ENCODE results near the gene DYNC2H1.

The DYNC2H1 gene

GRCh38 chr11:103344886-103345285 is 235.7 kb downstream of the DYNC2H1 start:
- no peak for TF ChIP-seq CTCF (conservative IDR thresholded peaks at IDR 0.05)
- TF ChIP-seq ZFX (IDR thresholded peaks at IDR 0.05): no peak
- H3K27ac ChIP-seq: no peak overlapping the region

DNA sequence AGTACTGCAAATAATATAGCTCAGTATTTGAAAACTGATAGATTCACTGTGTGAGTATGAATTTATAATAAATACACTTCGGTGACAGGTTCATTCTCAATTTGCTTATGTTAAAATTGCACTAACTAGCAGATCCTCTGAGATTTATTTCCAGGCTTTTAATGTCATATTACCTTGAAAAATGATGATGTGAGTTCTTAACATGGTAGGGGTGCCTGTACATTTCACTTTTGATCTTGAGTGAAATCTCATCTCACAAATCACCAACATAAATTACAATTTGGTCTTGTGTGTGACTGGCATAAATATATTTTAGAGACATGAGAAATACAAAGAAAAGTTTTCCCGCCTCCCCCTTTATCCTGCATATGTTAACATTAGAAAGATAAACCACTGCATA is 240.4 kb downstream of the DYNC2H1 start:
- TF ChIP-seq CTCF (conservative IDR thresholded peaks at IDR 0.05) (no peak), ZFX (IDR thresholded peaks at IDR 0.05) (no peak)
- H3K27ac ChIP-seq: no peak overlapping the region

DNA sequence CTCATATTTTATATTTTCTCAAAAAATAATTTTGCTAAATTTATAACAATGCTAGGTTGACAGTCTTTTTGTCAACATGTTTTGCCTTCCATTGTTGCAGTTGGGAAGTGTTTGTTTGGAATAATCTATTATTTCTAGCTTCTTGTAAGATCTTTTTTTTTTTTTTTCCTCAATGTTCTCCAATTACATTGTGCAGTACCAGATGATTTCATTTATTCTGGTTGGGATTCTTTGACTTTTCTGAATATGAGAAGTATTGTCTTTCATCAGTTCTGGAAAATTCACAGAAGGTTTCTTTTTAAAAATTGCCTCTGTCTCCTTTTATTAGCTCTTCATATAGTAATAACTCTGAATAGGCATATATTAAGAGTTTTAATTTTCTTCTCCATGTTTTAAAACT is 245.4 kb downstream of the DYNC2H1 start:
- TF ChIP-seq ZFX (IDR thresholded peaks at IDR 0.05): no peak
- no peak for TF ChIP-seq CTCF (conservative IDR thresholded peaks at IDR 0.05)

DNA sequence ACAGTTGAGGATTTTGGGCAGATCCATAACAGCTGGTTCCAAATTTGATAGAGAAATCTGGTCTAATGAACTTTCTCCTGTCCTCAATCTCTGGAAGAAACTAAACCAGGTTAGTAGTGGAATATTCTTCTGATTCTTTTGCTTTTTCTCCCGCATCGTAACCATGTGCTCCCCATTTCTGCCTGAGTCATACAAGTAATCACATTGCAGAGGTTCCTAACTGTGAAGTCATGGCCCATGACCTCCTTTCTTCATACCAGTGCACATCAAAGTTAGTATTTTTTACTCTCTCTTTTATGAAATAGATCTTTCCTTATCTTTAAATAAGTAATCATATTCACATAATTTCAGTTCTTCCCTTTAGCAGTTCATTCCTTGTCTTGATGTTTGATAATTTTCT is 249.0 kb downstream of the DYNC2H1 start:
- TF ChIP-seq ZFX (IDR thresholded peaks at IDR 0.05): no peak
- no peak for TF ChIP-seq CTCF (conservative IDR thresholded peaks at IDR 0.05)
- H3K27ac ChIP-seq: no peak overlapping the region

More for the DNA sequence above, 245.4 kb downstream of the DYNC2H1 start:
- H3K27ac ChIP-seq: no peak overlapping the region

GRCh38 chr11:103359216-103359615 is 250.0 kb downstream of the DYNC2H1 start:
- TF ChIP-seq CTCF (conservative IDR thresholded peaks at IDR 0.05) (no peak), ZFX (IDR thresholded peaks at IDR 0.05) (no peak)
- no peak overlapping the region for H3K27ac ChIP-seq

- no peak overlapping the region for H3K27ac ChIP-seq
- TF ChIP-seq ZFX (IDR thresholded peaks at IDR 0.05): no peak
- TF ChIP-seq CTCF (conservative IDR thresholded peaks at IDR 0.05): no peak
Observed at GRCh38 chr11:103364687-103365086, 255.5 kb downstream of the DYNC2H1 start.

GRCh38 chr11:103367650-103368049 is 258.4 kb downstream of the DYNC2H1 start:
- TF ChIP-seq CTCF (conservative IDR thresholded peaks at IDR 0.05) (no peak), ZFX (IDR thresholded peaks at IDR 0.05) (no peak)
- H3K27ac ChIP-seq: no peak overlapping the region

All from C4-2B (cell line).